Measurements from ENCODE around the gene ACSM3. TPM values are rescaled to one million over a fixed set of nuclear protein-coding genes. Genes with fewer than 3 reads are reported as not detected.

ACSM3 gene
- total and polyA plus RNA-seq, 9 of the 15 experiments (the other 6 are each of a cell fraction or from before 2014, with no cell fraction given): 112 to 420 (median 182) TPM

GRCh38 chr16:20767577-20767976 lies 3.8 kb downstream of the ACSM3 start:
- no TSS peak for BruUV-seq (replicated peaks)
- intact Hi-C loops (cut with micrococcal nuclease): no loop called here
- H3K9ac ChIP-seq (ENCODE audit: insufficient read depth in 1 of 2, low read depth in 2 of 2, low read length in 2 of 2): peak overlapping the region in 1 of 2 experiments; percentile 71; a peak in 2 of 4 replicates
- H3K4me3 ChIP-seq: peak overlapping the region; percentile 47; the same call in 1 of the 2 replicates
- no peak for FAIRE-seq
- peaks cover 57% of the 10 kb centered on the region for H3K79me2 ChIP-seq (ENCODE audit: control insufficient read depth, insufficient read depth, low read length)
- H3K9me3 ChIP-seq (replicated peaks; ENCODE audit: control insufficient read depth, insufficient read depth, low read depth, low read length): peaks cover 4% of the 10 kb centered on the region; the same call in 1 of the 2 replicates
- CTCF ChIA-PET (ENCODE audit: low intra/inter-chr PET ratio): no interaction called here
- POLR2A ChIA-PET: no interaction called here
- no peak for DNase-seq (ENCODE audit: extremely low read depth in 1 of 4, low spot score in 3 of 4)
- peak overlapping the region; percentile 80 for H2AFZ ChIP-seq (ENCODE audit: low read depth, low read length)
- ATAC-seq: no peak
- peaks cover 22% of the 10 kb centered on the region; the same call in 2 of the 3 replicates for H3K36me3 ChIP-seq (ENCODE audit: control insufficient read depth, insufficient read depth, low read length)
- H4K20me1 ChIP-seq (replicated peaks; ENCODE audit: control insufficient read depth, insufficient read depth, low read length): no peaks in the 10 kb centered on the region
- no peaks in the 10 kb centered on the region for H3K27me3 ChIP-seq (ENCODE audit: control insufficient read depth in 2 of 2, insufficient read depth in 2 of 2, low read length in 2 of 2)
- H3K27ac ChIP-seq (ENCODE audit: extremely low read depth, low read depth, low read length): peak overlapping the region; percentile 66
- in situ Hi-C loops (cut with MboI): no loop called here
- no peaks in the 10 kb centered on the region for H3K9me1 ChIP-seq (ENCODE audit: control insufficient read depth, insufficient read depth, low read length)
- peaks cover 4 to 20% of the 10 kb centered on the region in 2 experiments; a peak in 1 of 5 replicates for H3K4me1 ChIP-seq (replicated peaks in 1 of 2; ENCODE audit: control insufficient read depth in 2 of 2, insufficient read depth in 2 of 2, low read length in 2 of 2)
- H3K4me2 ChIP-seq (ENCODE audit: insufficient read depth, low read length): peak overlapping the region; percentile 61; the same call in 1 of the 2 replicates
- TF ChIP-seq ZNF384 (IDR thresholded peaks at IDR 0.05; ENCODE audit: low read depth, low read length) (no peak; the same call in 1 of the 2 replicates), E2F5 (CRISPR knock-in tag; IDR thresholded peaks at IDR 0.05) (no peak), CXXC5 (CRISPR knock-in tag; IDR thresholded peaks at IDR 0.05) (no peak), SAFB2 (IDR thresholded peaks at IDR 0.05; ENCODE audit: borderline replicate concordance, low read depth, low read length, severe bottlenecking) (no peak), NFXL1 (CRISPR knock-in tag; IDR thresholded peaks at IDR 0.05) (no peak), ZBTB9 (CRISPR knock-in tag; IDR thresholded peaks at IDR 0.05) (no peak), ZNF639 (CRISPR knock-in tag; conservative IDR thresholded peaks at IDR 0.05 in 1 of 2, IDR thresholded peaks at IDR 0.05 in 1 of 2) (0 out of 4 replicates have a peak, but pooled peaks of 1 of the 2 experiments have one; percentile 28), POLR2G (IDR thresholded peaks at IDR 0.05; ENCODE audit: low read depth, low read length) (0 out of 2 replicates have a peak, but pooled peaks have one; percentile 21)
- TF ChIP-seq, protein P1, sequence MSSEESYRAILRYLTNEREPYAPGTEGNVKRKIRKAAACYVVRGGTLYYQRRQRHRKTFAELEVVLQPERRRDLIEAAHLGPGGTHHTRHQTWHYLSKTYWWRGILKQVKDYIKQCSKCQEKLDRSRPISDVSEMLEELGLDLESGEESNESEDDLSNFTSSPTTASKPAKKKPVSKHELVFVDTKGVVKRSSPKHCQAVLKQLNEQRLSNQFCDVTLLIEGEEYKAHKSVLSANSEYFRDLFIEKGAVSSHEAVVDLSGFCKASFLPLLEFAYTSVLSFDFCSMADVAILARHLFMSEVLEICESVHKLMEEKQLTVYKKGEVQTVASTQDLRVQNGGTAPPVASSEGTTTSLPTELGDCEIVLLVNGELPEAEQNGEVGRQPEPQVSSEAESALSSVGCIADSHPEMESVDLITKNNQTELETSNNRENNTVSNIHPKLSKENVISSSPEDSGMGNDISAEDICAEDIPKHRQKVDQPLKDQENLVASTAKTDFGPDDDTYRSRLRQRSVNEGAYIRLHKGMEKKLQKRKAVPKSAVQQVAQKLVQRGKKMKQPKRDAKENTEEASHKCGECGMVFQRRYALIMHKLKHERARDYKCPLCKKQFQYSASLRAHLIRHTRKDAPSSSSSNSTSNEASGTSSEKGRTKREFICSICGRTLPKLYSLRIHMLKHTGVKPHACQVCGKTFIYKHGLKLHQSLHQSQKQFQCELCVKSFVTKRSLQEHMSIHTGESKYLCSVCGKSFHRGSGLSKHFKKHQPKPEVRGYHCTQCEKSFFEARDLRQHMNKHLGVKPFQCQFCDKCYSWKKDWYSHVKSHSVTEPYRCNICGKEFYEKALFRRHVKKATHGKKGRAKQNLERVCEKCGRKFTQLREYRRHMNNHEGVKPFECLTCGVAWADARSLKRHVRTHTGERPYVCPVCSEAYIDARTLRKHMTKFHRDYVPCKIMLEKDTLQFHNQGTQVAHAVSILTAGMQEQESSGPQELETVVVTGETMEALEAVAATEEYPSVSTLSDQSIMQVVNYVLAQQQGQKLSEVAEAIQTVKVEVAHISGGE (CRISPR knock-in tag; IDR thresholded peaks at IDR 0.05): no peak
- TF ChIP-seq, protein P2, sequence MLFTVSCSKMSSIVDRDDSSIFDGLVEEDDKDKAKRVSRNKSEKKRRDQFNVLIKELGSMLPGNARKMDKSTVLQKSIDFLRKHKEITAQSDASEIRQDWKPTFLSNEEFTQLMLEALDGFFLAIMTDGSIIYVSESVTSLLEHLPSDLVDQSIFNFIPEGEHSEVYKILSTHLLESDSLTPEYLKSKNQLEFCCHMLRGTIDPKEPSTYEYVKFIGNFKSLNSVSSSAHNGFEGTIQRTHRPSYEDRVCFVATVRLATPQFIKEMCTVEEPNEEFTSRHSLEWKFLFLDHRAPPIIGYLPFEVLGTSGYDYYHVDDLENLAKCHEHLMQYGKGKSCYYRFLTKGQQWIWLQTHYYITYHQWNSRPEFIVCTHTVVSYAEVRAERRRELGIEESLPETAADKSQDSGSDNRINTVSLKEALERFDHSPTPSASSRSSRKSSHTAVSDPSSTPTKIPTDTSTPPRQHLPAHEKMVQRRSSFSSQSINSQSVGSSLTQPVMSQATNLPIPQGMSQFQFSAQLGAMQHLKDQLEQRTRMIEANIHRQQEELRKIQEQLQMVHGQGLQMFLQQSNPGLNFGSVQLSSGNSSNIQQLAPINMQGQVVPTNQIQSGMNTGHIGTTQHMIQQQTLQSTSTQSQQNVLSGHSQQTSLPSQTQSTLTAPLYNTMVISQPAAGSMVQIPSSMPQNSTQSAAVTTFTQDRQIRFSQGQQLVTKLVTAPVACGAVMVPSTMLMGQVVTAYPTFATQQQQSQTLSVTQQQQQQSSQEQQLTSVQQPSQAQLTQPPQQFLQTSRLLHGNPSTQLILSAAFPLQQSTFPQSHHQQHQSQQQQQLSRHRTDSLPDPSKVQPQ (CRISPR knock-in tag; IDR thresholded peaks at IDR 0.05; ENCODE audit: borderline replicate concordance): no peak

Measured in K562 (cell line).